Esophagus muscularis mucosa (tissue), 2 donors: ENCODE results near the gene LASP1.

Source experiments
- EP300 ChIP-seq: sonication (generic); formaldehyde crosslinking; IDR thresholded peaks from one replicate; pipeline ENCODE4 v1.6.1; 2017; ENCODE audit warnings: antibody characterized with exemption
- POLR2A ChIP-seq: fragments of 450-650 bp; IDR thresholded peaks from one replicate; pipeline ENCODE4 v1.6.1; 2017; ENCODE audit warnings: antibody characterized with exemption, moderate library complexity, mild to moderate bottlenecking, low read depth

GRCh38 chr17:38905375-38905774 lies 35.5 kb downstream of the LASP1 start:
- TF ChIP-seq POLR2A, result no peak
- no peak for TF ChIP-seq EP300
